HEK293 (cell line): Measurements from ENCODE around the gene TAC3.

Source experiments
- ATF2 ChIP-seq: fragments of 450-650 bp; formaldehyde crosslinking; IDR thresholded peaks from 2 replicates; pipeline ENCODE4 v1.5.1; 2016; ENCODE audit warnings: missing biosample characterization, missing genetic modification characterization, low read depth
- CTCF ChIP-seq: fragments of 450-650 bp; formaldehyde crosslinking; IDR thresholded peaks from 2 replicates; pipeline ENCODE4 v1.5.1; 2016; ENCODE audit warnings: missing biosample characterization, missing genetic modification characterization
- MYNN ChIP-seq: fragments of 450-650 bp; formaldehyde crosslinking; IDR thresholded peaks from 2 replicates; pipeline ENCODE4 v1.5.1; 2016; ENCODE audit warnings: missing biosample characterization, missing genetic modification characterization, borderline replicate concordance
- ZBTB21 ChIP-seq: fragments of 450-650 bp; formaldehyde crosslinking; IDR thresholded peaks from 2 replicates; pipeline ENCODE4 v1.5.1; 2017; ENCODE audit warnings: missing biosample characterization, missing genetic modification characterization
- ZFP3 ChIP-seq: fragments of 450-650 bp; formaldehyde crosslinking; IDR thresholded peaks from 2 replicates; pipeline ENCODE4 v1.5.1; 2016; ENCODE audit warnings: low read depth, missing biosample characterization, missing genetic modification characterization
- ZNF121 ChIP-seq: fragments of 450-650 bp; formaldehyde crosslinking; IDR thresholded peaks from 2 replicates; pipeline ENCODE4 v1.5.1; 2016; ENCODE audit warnings: missing biosample characterization, missing genetic modification characterization
- ZNF23 ChIP-seq: fragments of 450-650 bp; formaldehyde crosslinking; IDR thresholded peaks from 2 replicates; pipeline ENCODE4 v1.5.1; 2016; ENCODE audit warnings: missing biosample characterization, missing genetic modification characterization, borderline replicate concordance
- ZNF239 ChIP-seq: fragments of 450-650 bp; formaldehyde crosslinking; IDR thresholded peaks from 2 replicates; pipeline ENCODE4 v1.5.1; 2016; ENCODE audit warnings: missing biosample characterization, missing genetic modification characterization
- ZNF266 ChIP-seq: fragments of 450-650 bp; formaldehyde crosslinking; IDR thresholded peaks from 2 replicates; pipeline ENCODE4 v1.5.1; 2016; ENCODE audit warnings: missing biosample characterization, missing genetic modification characterization, low read depth
- ZNF398 ChIP-seq: fragments of 450-650 bp; formaldehyde crosslinking; IDR thresholded peaks from 2 replicates; pipeline ENCODE4 v1.5.1; 2017; ENCODE audit warnings: missing biosample characterization, missing genetic modification characterization
- ZNF529 ChIP-seq: fragments of 450-650 bp; formaldehyde crosslinking; IDR thresholded peaks from 2 replicates; pipeline ENCODE4 v1.5.1; 2017; ENCODE audit warnings: missing genetic modification characterization, missing biosample characterization; ENCODE audit not compliant: insufficient replicate concordance
- ZNF639 ChIP-seq: fragments of 450-650 bp; formaldehyde crosslinking; IDR thresholded peaks from 2 replicates; pipeline ENCODE4 v1.5.1; 2016; ENCODE audit warnings: missing biosample characterization, missing genetic modification characterization
- ZNF701 ChIP-seq: fragments of 450-650 bp; formaldehyde crosslinking; IDR thresholded peaks from 2 replicates; pipeline ENCODE4 v1.5.1; 2016; ENCODE audit warnings: missing biosample characterization, missing genetic modification characterization
- TF ChIP-seq, protein P1 (sequence below): fragments of 450-650 bp; formaldehyde crosslinking; IDR thresholded peaks from 2 replicates; pipeline ENCODE4 v1.5.1; 2016; ENCODE audit warnings: missing biosample characterization, missing genetic modification characterization

DNA sequence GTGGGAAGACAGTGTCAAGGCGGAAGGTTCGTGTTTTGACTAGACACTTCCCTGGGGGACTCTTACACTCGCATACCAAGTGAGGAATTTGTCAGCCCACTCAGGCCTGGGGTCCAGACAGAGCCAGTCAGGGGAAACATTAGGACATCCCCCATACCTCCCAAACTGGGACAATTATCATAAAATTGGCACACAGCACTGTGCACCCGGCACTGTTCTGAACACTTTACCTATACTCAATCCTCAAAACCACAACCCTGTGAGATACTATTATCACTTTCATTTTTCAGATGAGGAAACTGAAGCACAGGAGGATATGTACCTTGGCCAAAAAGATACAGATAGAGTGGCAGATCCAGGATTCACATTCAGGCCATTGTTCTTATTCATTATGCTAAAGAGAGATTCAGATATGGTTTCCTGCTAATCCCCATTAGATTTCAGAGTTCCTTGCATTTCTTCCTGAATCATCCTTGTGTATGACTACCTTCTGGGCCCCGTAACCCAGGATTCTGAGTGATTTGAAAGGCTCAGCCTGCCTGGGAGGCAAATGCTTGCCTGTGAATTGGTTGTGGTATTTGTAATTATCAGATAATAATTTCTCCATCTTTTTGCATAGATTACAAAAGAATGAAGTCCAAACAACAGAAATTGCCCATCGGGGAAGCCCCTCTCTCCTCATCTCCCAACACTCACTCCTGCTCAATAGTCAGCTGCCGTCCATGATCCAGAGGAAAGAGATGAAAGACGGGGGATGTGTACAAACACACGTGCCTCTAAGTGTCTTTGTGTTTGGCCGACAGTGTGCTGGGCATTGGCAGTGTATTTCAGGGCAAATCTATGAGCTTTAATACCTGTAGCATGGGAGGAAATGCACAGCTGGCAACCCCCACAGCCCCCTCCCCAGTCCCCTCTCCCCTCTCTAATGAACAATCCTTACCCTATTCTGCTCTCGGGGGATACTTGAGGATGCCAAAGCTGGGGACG lies 4.6 kb downstream of the TAC3 start:
- no peak for TF ChIP-seq MYNN (tag by site-specific recombination)
- no peak for TF ChIP-seq ZNF701 (tag by site-specific recombination)
- TF ChIP-seq CTCF (tag by site-specific recombination): no peak
- TF ChIP-seq ZNF398 (tag by site-specific recombination): no peak
- TF ChIP-seq ZNF121 (tag by site-specific recombination): no peak
- TF ChIP-seq ZBTB21 (tag by site-specific recombination): no peak
- no peak for TF ChIP-seq ZNF529
- TF ChIP-seq ZNF266 (tag by site-specific recombination): no peak
- TF ChIP-seq ZNF639 (tag by site-specific recombination): no peak
- TF ChIP-seq ZFP3 (tag by site-specific recombination): no peak
- TF ChIP-seq, protein P1, sequence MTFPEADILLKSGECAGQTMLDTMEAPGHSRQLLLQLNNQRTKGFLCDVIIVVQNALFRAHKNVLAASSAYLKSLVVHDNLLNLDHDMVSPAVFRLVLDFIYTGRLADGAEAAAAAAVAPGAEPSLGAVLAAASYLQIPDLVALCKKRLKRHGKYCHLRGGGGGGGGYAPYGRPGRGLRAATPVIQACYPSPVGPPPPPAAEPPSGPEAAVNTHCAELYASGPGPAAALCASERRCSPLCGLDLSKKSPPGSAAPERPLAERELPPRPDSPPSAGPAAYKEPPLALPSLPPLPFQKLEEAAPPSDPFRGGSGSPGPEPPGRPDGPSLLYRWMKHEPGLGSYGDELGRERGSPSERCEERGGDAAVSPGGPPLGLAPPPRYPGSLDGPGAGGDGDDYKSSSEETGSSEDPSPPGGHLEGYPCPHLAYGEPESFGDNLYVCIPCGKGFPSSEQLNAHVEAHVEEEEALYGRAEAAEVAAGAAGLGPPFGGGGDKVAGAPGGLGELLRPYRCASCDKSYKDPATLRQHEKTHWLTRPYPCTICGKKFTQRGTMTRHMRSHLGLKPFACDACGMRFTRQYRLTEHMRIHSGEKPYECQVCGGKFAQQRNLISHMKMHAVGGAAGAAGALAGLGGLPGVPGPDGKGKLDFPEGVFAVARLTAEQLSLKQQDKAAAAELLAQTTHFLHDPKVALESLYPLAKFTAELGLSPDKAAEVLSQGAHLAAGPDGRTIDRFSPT: no peak
- no peak for TF ChIP-seq ZNF23 (tag by site-specific recombination)
- TF ChIP-seq ATF2: no peak
- no peak for TF ChIP-seq ZNF239 (tag by site-specific recombination)
